ENCODE data around the gene VPS35L. TPM values are rescaled to one million over a fixed set of nuclear protein-coding genes. Genes with fewer than 3 reads are reported as not detected.

Gene VPS35L
- total RNA-seq, 6 experiments from 2014 or later: 65.6 to 81.9 (median 76.8) TPM

- H3K27ac Mint-ChIP-seq: no peak overlapping the region
- no peak for TF ChIP-seq CTCF (IDR thresholded peaks at IDR 0.05)
Observed at GRCh38 chr16:19744670-19745069, 189.2 kb downstream of the VPS35L start.

GRCh38 chr16:19745286-19746010, 189.9 kb downstream of the VPS35L start:
- peak; percentile 41 for DNase-seq
- TF ChIP-seq CTCF (IDR thresholded peaks at IDR 0.05): no peak
- Mint-ChIP-seq H3K4me3 (peak overlapping the region; percentile 11; the same call in 1 of the 2 replicates), H3K27me3 (ENCODE audit: insufficient read depth) (no peaks in the 10 kb centered on the region), H3K27ac (peak overlapping the region; percentile 10; the same call in 1 of the 2 replicates), H3K36me3 (ENCODE audit: low read depth) (no peaks in the 10 kb centered on the region), H3K4me1 (ENCODE audit: low read depth) (peaks cover 13% of the 10 kb centered on the region), H3K9me3 (no peaks in the 10 kb centered on the region)

More at GRCh38 chr16:19744670-19745069, 189.2 kb downstream of the VPS35L start:
- DNase-seq: no peak
- no peak overlapping the region for H3K4me3 Mint-ChIP-seq
- H3K4me1 Mint-ChIP-seq (ENCODE audit: low read depth): peaks cover 13% of the 10 kb centered on the region
- H3K9me3 Mint-ChIP-seq: no peaks in the 10 kb centered on the region
- no peaks in the 10 kb centered on the region for H3K36me3 Mint-ChIP-seq (ENCODE audit: low read depth)
- H3K27me3 Mint-ChIP-seq (ENCODE audit: insufficient read depth): no peaks in the 10 kb centered on the region; the same call in 1 of the 2 replicates

GRCh38 chr16:19746561-19746960, 191.1 kb downstream of the VPS35L start:
- DNase-seq: no peak

GRCh38 chr16:19748389-19749168, 193.1 kb downstream of the VPS35L start:
- no peak for TF ChIP-seq CTCF (IDR thresholded peaks at IDR 0.05)
- Mint-ChIP-seq H3K27me3 (ENCODE audit: insufficient read depth) (no peaks in the 10 kb centered on the region), H3K36me3 (ENCODE audit: low read depth) (no peaks in the 10 kb centered on the region), H3K4me1 (ENCODE audit: low read depth) (peaks cover 13% of the 10 kb centered on the region), H3K9me3 (no peaks in the 10 kb centered on the region), H3K27ac (no peak overlapping the region), H3K4me3 (no peak overlapping the region)
- DNase-seq: no peak

More at GRCh38 chr16:19746561-19746960, 191.1 kb downstream of the VPS35L start:
- Mint-ChIP-seq H3K9me3 (no peaks in the 10 kb centered on the region), H3K4me1 (ENCODE audit: low read depth) (peaks cover 13% of the 10 kb centered on the region), H3K27ac (no peak overlapping the region), H3K4me3 (no peak overlapping the region), H3K27me3 (ENCODE audit: insufficient read depth) (no peaks in the 10 kb centered on the region), H3K36me3 (ENCODE audit: low read depth) (no peaks in the 10 kb centered on the region)
- no peak for TF ChIP-seq CTCF (IDR thresholded peaks at IDR 0.05)

GRCh38 chr16:19749571-19750080, 194.1 kb downstream of the VPS35L start:
- H3K27me3 Mint-ChIP-seq (ENCODE audit: insufficient read depth): no peaks in the 10 kb centered on the region
- no peak overlapping the region for H3K27ac Mint-ChIP-seq
- no peaks in the 10 kb centered on the region for H3K9me3 Mint-ChIP-seq
- TF ChIP-seq CTCF (IDR thresholded peaks at IDR 0.05): no peak
- peaks cover 24% of the 10 kb centered on the region for H3K4me1 Mint-ChIP-seq (ENCODE audit: low read depth)
- no peak for DNase-seq
- H3K4me3 Mint-ChIP-seq: no peak overlapping the region
- no peaks in the 10 kb centered on the region for H3K36me3 Mint-ChIP-seq (ENCODE audit: low read depth)

Other genes starting within 250 kb of the VPS35L start
- under 1 TPM in 1 of 6 experiments, not detected in 5; 0.06 TPM for gene TMC5, start 137.8 kb upstream of the VPS35L start, total RNA-seq (2021; fragmentation: NEBNext Ultra II Directional; extraction: Animal tissue kit (Norgen Biotek cat#: 25700))
- 10 to 100 TPM; 61.4 to 91.1 (median 77.1) TPM for gene GDE1, start 33.6 kb upstream of the VPS35L start, total RNA-seq (2021; fragmentation: NEBNext Ultra II Directional; extraction: Animal tissue kit (Norgen Biotek cat#: 25700))
- gene CCP110, start 31.8 kb upstream of the VPS35L start, total RNA-seq (2021; fragmentation: NEBNext Ultra II Directional; extraction: Animal tissue kit (Norgen Biotek cat#: 25700)): 10 to 100 TPM; 12.7 to 18.2 (median 16.5) TPM
- gene KNOP1, start 162.5 kb downstream of the VPS35L start, total RNA-seq (2021; fragmentation: NEBNext Ultra II Directional; extraction: Animal tissue kit (Norgen Biotek cat#: 25700)): 10 to 100 TPM; 11.0 to 16.3 (median 13.9) TPM
- gene IQCK, start 162.6 kb downstream of the VPS35L start, total RNA-seq (2021; fragmentation: NEBNext Ultra II Directional; extraction: Animal tissue kit (Norgen Biotek cat#: 25700)): 1 to 10 TPM; 2.2 to 5.0 (median 2.8) TPM

Measured in HFFc6 (cell line).